T-helper 1 cell (primary cell): ENCODE measurements around the gene LRRC32.
"Not testable (repeated sequence)": the region's sequence is repeated elsewhere in the genome, so short reads cannot be mapped to it uniquely, and the experiment has no call there.

Experiments used
- DNase-seq, 5 donors: peaks; one replicate each; pipeline ENCODE4 v3.0.0-alpha.2; 2012 to 2020

LRRC32 gene

DNA sequence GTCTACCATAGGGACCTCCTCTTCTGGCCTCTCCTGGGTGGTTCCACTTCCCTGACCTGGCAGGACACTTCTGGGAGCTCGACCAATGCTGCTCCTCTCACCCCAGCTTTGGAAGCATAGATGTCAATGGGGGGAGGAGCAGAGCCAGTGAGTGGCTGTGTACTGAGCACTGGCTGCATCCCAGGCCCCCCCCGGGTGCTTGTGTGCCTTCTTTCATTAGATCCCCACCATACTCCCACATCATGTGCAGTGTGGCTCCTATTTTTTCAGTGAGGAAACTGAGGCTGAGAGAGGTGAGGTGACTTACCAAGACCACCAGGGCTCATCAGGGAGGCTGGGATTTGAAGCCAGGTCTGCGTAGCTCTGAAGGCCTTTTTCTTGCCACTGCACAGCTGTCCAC is 44.3 kb downstream of the LRRC32 start:
- no peak for DNase-seq

DNA sequence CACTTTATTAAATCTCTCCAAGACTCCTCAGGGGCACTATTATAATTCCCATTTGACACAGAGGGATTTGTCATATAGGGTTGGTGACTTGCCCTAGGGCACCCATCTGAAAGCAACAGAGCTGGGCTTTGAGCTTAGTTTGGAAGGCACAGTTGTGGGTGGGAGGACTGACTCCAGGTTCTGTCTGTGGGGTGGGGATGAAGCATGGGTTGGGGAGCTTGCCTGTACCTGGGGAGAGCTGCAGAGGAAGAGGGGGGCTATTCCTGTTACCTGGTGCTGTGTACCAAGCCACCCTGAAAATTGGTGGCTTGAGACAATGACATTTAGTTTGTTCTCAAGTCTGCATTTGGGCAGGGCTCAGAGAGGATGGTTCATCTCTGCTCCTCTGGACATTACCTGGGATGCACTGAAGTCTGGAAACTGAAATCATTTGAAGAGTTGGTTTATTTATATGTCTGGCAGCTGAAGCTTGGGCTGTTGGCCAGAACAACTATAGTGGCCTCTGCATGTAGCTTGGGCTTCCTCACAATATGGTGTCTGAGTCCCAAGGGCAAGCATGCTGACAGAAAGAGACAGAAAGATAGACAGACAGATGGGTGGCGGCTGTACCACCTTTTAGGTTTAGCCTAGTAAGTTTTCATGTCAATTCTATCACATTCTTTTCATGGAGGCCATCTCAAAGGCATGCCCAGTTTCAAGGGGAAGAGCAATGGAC is 44.9 kb downstream of the LRRC32 start:
- no peak for DNase-seq

DNA sequence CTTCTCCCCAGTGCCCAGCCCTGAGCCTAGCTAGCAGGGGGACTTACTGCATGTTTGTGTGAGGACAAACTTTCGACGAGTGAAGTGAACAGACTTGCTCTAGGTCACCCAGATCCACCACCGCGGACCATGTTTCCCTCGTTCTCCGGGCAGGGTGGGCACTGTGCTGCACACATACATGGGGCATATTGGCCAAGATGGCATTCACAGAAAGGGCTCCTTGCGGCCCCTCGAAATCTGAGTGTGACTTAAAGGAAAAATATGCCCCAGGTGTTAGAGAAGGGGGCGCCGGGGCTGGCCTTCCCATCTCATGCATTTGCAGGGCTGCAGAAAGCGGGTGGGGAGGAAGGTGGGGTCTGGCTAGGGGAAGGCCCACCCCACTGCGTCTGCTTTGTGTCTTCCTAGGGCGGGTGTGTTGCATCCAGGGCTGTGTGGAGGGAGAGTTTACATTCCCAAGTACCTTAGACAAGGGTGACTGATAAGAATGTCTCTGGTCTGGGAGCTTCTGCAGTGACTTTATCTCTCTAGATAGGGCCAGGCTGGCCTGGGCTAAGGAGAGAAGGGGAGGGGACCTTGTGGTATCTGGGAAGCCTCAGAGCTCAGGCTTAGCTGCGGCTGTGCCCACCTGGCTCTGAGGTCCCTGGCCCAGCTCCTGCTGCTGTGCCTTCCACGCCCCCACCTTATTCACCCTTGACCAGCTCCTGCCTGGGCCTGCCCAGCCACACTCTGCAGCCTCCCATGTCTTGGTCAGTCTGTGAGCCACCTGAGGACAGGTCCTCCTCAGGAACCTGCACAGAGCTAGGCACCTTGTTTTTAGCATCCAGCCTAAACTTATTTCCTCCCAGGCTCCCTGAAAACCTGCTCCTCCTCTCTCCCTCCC is 45.8 kb downstream of the LRRC32 start:
- DNase-seq, result no peak

DNA sequence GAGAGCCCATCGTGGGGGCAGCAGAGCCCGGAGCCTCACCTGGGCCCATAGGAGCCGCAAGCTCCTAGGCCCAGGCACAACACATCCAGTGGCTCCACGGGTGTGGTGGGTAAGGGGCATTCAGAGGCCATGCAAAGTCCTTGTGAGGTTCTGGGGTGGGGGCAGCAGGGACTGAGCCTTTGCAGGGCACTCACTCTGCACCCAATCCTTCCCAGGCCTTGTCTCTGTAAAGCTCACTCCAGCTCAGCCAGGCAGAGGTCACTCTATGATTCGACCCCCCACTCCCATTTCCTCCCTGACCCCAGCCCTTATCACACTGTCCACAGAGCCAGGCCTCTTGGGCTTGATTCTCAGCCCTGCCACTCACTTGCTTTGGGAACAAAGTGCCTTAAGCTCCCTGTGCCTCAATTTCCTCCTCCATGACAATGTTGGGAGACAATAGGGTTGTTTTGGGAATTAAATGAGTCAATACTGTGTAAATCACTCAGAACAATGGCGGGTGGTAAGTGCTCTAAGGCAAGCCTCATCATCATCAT is 46.6 kb downstream of the LRRC32 start:
- DNase-seq, result no peak

DNA sequence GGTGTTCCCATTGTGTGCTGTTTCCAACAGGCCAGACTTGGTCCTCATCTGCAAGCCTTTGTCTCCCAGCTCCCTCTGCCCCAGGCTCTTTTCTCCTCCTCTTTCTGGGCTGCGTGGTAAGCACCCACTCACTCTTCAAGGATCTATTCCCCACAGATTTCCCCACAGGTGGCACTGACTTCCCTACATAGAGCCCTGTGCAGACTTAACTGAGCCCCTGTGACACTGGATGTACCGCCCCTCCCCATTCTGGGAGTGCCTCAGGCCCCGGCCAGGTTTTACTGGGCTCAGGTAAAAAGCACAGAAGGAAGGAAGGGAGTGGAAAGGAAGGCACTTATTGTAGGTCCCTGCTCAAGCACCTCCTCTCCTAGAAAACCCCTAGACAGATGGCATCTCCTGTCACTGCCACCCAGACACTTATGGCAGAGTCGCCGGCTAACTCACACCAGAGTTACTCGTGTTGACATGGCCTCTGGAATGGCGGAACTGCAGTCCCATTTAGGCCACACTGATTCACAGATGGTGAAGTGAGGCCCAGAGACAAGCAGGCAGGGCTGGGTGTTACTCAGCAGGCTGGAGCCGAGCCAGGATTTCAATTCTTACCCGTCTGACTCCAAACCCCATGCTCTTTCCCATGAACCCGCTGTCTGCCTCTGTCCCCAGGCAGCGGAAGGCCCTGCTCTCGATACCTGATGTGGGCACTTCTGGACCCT is 47.2 kb downstream of the LRRC32 start:
- no peak for DNase-seq

DNA sequence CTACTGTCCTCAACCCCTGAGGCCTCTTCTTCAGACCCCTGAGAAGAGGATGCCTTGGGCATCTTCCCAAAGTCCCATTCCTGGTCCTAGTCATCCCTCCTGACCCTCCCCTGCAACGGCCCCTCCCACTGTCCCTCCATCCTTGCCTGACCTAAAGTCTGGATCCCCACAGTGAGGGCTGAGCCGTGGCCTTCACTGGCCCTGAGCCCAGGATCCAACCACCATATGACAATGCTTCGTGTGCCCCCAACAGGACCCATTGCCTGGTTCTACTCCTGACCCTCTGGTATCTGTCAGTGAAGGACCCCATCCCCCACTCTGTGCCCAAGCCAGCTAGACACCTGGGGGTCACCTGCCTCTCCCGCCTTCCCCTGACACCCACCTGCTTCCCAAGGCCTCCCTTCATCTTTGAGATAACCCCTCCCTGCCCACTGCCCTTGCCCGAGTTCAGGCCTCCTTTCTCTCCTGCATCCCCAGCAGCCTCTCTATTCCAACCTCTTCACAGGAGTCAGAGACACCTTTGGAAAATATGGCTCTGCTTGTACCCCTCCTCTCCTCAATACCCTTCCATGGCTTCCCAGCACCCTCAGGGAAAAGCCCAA is 48.0 kb downstream of the LRRC32 start:
- DNase-seq, result no peak

DNA sequence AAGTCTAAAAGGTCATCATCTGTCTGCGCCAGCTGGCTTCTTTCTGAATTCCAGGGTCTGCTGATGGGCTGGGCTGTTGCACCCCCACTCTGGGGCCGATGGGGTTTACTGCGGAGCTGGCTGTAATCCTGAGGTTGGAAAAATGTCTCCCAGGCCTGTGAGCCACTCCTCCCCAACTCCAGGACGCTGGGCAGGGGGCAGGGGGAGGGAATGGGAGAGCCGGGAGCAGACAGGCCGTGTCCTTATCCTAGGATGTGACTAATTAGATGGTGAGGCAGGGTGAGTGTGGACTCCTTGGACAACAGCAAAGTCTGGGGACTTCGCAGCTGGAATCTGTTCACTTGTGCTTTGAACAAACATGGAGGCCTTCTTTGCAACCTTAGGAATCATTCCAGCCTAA is 48.7 kb downstream of the LRRC32 start:
- no peak for DNase-seq

DNA sequence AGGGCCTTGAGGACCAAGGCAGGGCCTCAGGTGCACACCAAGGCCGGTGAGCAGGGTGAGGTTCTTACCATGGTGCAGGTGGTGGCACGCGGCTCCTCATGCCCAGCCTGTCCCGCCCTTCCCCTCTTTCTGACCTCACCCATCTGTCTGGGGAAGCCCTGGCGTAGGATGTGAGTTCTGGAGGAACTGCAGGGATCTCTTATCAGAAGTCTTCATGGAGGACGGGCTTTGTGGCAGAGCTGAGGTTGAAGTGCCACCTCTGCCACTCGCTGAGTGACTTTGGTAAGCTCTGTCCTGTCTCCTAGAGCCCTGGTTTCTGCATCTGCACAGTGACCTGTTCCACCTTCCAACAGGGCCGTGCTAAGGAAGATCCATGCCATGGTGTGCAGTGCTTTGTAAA is 49.1 kb downstream of the LRRC32 start:
- DNase-seq, result no peak

DNA sequence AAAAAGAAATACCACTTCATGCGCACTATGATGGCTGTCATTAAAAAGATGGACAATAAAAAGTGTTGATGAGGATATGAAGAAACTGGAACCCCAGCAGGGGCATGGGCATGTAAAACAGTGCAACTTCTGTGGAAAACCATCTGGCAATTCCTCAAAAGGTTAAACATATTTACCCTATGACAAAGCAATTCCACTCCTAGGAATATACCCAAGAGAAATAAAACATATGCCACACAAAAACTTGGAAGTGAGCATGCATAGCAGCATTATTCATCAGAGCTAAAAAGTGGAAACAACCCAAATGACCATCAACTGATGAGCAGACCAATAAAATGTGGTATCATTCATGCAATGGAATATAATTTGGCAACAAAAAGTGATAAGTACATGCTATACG is 50.1 kb downstream of the LRRC32 start:
- no peak for DNase-seq

DNA sequence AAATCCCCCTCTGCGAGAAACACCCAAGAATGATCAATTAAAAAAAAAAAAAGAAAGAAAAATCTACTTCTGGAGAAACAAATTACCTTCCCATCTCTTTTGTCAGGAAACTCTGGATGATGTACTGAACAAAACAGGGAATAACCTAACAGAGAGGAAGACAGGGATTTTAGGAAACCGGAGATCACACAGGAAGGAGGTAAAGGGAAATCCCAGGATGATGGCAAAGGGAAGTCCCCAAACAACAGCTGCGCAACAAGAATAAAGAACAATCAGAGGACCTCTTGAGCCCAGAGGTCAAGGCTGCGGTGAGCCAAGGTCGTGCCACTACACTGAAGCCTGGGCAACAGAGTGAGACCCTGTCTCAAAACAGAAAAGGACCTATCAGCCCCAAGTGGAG is 50.7 kb downstream of the LRRC32 start:
- DNase-seq, result not testable (repeated sequence)

DNA sequence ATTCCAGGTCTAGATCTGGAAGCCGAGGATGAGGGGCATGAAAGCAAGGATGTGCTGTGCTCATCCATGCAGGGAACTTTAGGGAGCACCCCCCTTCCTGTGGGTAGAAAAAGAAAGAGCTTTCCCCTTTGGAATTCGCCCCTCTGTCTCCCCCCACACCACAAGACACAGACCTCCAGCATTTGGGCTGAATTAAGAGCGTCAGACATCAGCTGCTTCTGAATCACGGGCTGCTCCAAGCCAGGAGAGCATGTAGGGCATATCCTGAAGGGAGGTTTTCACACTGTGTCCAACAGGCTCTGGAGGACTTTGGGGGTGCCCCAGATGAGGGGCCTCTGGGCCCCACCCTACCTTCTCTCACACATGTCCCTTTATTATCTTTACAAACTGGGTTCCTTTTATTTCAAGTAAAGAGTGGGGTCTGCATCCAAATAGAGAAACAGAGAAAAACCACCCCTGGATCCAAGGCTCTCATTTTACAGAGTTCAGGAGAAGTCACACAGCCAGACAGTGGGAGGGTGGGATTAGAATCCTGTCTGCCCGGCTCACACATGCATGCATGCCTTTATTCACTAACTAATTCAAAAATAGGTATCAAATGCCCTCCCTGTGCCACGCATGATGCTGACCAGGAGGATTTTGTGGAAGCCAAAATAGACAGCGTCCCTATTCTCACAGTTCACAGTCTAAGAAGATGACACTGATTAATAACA is 52.8 kb downstream of the LRRC32 start:
- DNase-seq, result no peak

DNA sequence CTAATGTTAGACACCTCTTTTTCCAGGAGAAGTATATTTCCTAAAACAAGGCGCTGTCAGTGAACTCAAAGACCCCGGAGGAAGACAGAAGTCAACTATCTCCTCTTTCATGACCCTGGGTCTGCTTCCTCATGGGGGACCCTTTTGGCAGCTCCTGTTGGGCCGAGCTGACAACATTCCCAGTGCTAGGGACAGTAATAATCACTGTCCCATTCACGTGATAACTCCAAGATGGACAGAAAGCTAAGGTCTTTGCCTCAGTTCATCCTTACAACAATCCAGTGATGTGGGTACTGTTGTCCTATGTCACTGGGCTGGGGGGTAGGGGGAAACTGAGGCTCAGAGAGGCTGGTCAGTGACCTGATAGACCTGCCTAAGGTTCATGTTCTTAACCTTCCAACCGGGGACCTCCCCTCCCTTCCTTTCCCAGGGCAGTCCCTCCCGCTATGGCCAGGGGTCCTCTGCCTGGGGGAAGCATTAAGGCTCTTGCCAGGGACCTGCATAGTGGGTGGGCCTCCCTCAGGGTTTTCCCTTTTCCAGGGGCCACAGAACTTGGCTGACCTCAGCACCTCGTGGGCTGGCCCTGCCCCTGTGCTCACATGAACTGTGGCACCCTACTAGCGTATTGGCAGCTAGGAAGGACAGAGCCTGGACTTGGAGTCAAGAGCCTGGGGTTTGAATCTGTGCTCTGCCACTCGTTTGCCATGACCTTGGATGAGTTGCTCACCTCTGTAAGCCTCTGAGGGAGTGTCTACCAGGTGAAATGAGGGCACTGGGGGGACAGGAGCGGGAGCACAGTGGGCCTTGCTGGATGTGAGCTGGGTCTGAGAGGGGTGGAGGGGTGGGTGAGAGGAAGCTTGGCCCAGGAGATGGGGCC is 53.6 kb downstream of the LRRC32 start:
- DNase-seq, result no peak

DNA sequence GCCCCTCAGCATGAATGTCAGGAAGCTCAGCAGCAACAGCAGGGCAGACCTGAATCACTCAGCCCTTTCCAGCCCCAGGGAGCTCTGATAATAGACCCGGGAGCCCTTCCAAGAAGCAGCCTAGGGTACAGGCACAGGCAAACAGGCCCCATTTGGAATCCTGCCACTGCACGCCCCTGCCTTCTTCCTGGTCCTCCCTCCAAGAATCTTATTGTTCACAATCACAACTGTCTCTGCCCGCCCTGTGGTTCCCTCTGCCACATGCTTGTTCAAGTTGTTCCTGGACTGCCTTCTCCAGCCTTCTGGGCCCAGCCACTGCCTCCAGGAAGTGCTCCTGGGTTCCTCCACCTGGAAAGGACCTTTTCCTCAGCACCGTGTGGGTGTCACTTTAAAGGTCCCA is 54.6 kb downstream of the LRRC32 start:
- DNase-seq, result no peak

DNA sequence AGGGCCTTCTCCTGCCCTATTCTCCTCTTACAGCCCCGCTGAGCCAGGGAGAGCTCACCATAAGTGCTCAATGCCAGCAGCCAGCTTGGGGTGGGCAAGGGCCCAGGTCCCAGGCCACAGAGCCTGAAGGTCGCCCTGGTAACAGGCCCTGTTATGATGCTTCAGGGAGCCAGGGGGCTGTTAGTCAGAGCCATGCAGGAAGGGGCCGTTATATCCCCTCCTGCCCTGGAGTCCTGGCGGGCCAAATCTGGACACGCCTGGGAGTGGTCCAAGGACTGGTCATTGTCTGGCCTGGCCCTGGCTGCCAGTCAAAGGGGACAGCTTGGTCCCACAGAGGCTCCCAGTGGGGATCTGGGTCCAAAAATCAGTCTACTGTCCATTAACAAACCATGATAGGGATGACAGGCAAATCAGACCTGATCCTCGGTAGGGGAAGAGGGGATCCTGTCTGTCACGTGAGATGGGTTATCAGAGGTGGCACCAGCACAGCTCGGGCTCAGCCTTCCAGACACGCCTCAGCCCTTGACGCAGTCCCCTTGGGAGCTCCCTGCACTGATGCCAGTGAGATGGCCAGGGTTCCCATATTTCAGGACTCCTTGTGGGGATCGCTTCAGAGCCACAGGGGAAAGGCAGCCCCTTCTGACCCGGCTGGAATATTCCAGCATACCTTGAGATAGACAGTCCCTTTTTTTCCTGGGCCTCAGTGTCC is 55.9 kb downstream of the LRRC32 start:
- DNase-seq, result no peak

DNA sequence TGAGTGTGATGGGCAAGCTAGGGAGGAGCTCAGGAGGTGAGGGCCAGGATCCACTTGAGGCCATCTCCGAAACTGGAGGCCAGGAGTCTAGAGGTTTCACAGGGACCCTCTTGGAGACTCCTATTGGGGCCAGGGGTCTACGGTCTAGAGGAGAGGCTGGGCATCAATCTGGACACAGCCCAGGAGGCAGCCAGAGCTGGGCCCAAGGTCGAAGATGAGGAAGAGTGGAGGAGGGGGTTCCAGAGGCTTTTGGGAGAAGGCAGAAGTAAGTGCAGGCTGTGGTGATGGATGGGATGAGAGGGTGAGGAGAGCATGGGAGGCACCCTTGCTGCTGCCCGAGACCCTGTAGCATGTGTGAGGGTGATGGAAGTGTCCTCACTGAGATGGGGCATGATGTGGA is 56.6 kb downstream of the LRRC32 start:
- DNase-seq, result no peak

DNA sequence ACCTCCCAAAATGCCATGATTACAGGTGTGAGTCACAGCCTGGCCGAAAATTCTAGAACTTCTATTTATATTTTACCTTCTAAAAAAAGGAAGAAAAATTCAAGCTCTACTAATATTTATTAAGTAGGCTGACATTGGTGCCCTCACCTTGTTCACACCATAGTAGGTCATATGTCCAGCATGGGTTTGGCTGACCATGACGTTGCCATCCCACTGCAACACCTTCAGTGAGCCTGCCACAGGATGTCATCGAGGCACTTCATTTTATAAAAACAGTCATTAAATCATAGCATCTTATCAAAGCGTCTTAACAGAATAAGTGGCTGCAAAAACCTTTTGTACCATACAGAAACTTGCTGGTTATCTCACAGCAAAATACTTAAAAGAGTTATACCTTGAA is 58.3 kb downstream of the LRRC32 start:
- no peak for DNase-seq

DNA sequence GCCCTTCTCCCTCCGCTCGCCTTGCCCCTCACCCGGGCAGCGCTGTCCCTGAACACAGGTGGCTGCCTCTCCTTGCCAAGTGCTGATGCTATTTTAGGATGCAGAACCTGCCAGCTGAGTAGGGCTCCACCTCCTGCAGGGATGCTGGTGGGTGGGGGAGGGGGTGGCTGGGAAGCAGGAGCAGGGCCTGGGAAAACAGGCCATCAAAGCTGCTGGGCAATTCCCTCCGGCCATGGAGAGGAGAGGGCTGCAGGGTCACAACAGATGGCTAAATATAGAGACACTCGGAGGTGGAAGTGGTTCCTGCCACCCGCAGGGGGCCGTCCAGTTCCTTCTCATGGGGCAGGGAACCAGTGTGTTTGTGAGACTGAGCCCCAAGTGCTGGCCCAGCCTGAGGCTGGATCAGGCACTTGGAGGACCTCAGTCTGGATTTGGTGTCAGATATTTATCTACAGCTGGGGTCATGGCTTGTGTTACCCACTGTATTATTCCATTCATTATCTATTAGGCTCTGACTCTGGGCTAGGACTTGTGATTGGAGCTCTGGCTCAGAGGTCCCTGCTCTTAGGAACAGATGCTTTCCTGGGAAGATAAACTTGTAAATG is 59.6 kb downstream of the LRRC32 start:
- no peak for DNase-seq

DNA sequence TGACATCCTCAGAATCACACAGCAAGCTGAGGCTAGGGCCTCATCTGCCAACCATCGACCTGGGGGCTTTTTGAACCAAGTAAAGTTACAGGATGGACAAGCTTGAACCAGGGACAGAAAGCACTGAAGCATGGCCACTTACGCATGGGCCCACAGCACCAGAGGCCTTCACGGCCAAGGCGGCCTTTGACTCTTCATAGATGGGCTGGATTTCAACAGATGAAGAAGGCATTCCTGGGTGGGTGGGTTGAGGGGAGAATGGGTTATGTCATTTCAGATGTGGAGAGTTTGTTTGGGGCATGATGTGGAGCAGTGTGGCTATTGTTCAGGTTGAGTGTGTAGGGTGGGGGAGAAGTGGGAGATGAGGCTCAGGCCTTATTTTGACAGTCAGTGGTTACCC is 60.2 kb downstream of the LRRC32 start:
- no peak for DNase-seq

DNA sequence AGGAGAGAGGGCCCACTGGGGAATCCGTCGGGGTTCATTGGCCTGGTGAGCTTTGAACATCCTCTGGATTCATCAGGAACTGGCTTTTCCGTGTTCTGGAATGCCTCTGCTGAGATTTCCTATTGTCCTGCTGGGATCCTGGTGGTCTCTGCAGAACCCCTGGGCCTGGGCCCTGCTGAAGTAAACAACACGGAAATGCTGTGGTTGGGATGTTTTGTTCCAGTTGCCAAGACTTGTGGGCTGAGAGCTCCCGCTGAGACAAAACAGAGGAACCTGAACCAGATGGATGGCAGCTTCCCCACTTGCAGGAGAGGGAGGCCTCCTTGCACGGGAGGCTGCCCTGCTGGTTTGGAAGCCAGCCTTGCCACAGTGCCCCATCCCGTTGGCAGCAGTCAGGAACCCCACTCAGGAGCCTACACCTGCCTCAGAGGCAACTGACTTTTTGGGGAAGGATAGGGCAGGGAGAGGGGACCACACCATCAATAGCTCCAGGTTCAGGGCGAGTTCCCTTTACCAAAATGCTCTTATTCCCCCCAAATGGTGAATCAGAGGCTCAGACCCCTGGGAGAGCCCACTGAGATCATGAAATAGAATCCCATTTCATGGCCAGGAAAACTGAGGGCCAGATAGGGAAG is 60.7 kb downstream of the LRRC32 start:
- DNase-seq, result no peak
